HG02884 (cell line): ENCODE results near the gene MLYCD.
A peak's percentile ranks its signal among the peaks of the same experiment; 100 is the strongest.

Source experiments
- ATAC-seq: cut with Tn5 transposase; IDR thresholded peaks from one replicate; pipeline ENCODE4 v1.9.1; 2021; ENCODE audit warnings: mild to moderate bottlenecking, moderate library complexity; ENCODE audit not compliant: unreplicated experiment

The MLYCD gene

GRCh38 chr16:83898463-83899271 lies at the start of gene MLYCD:
TSS of gene MLYCD (plus strand) at chr16:83899115. CDS start at chr16:83899145, 30 bp downstream.
- ATAC-seq: peak; percentile 78

DNA sequence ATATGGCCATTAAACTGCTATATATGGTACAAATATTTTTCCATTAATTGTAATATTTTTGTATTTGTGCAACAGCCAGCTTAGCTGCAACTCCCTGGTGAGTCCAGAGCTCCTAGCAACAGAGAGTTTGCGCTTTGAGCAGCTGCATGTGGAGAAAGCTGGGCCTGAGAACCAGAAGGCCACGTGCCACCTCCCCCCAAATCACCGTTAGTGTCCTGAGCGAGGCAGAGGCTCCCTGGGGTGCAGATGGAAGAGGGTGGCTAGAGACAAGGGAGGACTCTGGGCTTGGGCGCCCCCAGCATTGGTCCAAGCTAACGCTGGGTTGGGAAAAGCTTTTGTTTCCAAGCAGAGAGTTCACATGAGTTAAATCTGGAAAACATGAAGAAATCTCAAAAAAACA lies 49.5 kb upstream of the MLYCD start:
- no peak for ATAC-seq

- ATAC-seq: no peak
Measured at GRCh38 chr16:83850947-83851346, 48.0 kb upstream of the MLYCD start.

- no peak for ATAC-seq
Measured at GRCh38 chr16:83851473-83851872, 47.4 kb upstream of the MLYCD start.

GRCh38 chr16:83852774-83853173 lies 46.1 kb upstream of the MLYCD start:
- ATAC-seq: no peak

DNA sequence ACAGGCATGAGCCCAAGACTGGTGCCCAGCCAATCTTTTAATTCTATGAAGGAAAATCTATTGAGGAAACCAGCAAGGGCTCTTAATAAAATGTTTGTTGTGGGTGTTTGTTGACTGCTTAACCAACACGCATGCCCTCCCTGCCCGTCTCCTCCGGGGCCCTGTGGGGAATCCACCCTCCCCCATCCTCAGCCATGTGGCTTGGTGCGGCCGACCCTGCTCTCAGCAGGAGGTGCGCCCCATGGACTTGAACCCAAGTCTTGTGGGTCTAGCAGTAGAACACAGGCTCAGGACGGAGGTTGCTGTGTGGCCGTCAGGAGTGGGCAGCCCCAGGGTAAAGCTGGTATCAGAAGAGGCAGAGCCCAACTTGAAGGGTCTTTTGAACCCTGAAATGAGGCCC lies 45.1 kb upstream of the MLYCD start:
- ATAC-seq: no peak

- ATAC-seq: no peak
Measured at GRCh38 chr16:83854420-83854819, 44.5 kb upstream of the MLYCD start.

DNA sequence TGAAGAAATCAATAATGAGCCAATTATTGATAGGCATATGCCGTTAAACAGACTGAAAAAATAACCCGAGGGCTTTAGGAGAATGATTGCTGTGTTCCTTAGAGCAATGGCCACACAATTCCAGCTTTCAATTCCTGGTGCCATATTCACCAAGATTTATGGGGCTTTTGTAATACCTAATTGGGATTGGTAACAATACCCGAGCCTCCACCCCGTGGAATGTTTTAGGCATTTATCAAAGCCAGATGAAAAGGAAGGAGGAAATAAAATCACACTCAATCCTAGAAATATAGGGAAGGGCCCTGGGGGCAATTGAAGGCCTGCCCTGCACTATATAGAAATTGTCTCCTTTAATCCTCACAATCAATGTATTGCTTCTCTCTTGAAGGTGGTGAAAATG lies 42.1 kb upstream of the MLYCD start:
- ATAC-seq: no peak

GRCh38 chr16:83859265-83859664 lies 39.6 kb upstream of the MLYCD start:
- no peak for ATAC-seq

GRCh38 chr16:83862661-83863060 lies 36.3 kb upstream of the MLYCD start:
- ATAC-seq: no peak

- ATAC-seq: no peak
Measured at GRCh38 chr16:83863682-83864081, 35.2 kb upstream of the MLYCD start.

GRCh38 chr16:83870830-83871229 lies 28.1 kb upstream of the MLYCD start:
- ATAC-seq: no peak

GRCh38 chr16:83878838-83879237 lies 20.1 kb upstream of the MLYCD start:
- ATAC-seq: no peak

GRCh38 chr16:83882163-83882885 lies 16.6 kb upstream of the MLYCD start:
- no peak for ATAC-seq

DNA sequence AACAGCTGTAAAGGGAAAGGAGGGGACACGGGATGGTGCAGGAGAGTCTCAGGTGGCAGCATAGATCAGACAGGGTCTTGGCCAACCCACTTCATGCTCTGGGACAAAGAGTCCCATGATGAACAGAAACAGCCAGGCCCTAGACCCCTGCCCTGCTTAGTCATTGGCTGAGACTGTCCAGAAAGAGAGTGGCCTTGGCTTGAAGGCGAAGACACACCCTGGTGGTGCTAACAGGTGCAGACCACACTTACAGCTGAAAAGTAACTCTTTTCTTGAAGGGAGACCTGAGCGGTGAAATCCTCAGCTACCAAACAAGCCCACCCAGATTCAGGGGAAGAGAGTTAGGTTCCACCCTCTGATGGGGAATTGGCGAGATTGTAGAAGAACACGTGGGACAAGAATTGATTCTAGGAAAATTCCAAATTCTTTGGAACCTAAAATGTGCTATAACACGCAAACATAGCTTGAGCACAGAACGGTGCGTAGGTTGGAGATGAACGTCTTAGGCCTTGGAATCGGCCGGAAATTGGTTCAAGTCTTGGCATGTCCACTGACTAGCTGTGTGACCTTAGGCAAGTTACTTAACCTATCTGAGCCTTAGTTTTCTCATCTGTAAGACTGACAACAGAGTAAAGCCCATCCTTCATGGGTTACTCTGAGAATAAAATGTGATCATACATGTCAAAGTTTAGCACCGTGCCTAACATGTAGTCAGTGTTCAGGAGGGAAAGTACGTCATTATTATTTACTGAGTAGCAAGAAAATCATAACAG lies 12.5 kb upstream of the MLYCD start:
- ATAC-seq: no peak

DNA sequence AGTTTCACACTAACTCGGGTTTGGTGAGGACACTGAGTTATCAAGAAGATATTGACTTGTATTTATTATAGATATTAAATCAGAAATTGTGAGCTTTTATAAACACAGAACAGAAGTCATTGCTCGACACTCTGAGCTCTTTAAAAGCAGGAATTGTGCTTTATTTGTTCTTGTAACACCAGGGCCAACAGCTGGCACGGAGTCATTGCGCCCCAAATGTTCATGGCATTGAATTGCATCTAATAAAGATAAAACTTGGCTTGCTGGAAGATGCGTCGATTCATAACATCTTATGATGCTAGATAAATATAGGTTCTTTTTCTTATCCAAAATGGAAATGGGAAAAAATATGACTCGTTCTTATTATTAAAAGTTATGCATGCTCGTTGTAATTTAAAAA lies 11.8 kb upstream of the MLYCD start:
- ATAC-seq: no peak

GRCh38 chr16:83887564-83887963 lies 11.4 kb upstream of the MLYCD start:
- no peak for ATAC-seq

DNA sequence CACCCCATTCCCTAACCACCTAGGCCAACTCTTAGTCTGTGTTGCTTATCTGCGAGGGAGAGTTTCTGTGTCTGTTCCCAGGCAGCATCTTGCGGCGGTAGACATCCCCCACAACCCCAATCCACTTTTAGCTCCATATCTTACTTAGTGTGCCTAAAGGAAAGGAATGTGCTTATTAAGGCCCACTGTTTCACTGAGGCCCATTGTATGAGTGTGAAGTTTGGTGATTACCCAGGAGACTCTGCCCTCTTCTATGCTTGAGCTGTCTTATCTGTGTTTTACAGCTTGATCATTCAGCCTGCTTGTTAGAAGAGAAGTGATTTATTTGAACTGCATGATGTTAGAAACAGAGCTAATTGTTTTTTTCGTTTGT lies 10.3 kb upstream of the MLYCD start:
- no peak for ATAC-seq

DNA sequence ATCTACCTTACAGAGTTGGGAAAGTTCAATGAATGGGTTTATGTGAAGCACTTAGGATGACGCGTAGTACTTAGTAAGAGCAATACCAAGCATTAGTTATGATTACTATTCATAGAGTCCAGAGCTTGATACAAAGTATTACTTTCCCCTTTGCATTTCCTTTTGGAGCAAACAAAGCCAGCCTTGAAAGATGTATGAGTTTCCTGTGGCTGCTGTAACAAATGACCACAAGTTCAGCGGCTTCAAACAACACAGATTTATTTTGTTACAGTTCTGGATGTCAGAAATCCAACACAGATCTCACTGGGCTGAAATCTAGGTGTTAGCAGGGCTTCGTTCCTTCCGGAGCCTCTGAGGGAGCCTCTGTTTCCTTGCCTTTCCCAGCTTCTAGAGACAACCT lies 8.6 kb upstream of the MLYCD start:
- ATAC-seq: no peak

GRCh38 chr16:83891742-83892141 lies 7.2 kb upstream of the MLYCD start:
- ATAC-seq: no peak

DNA sequence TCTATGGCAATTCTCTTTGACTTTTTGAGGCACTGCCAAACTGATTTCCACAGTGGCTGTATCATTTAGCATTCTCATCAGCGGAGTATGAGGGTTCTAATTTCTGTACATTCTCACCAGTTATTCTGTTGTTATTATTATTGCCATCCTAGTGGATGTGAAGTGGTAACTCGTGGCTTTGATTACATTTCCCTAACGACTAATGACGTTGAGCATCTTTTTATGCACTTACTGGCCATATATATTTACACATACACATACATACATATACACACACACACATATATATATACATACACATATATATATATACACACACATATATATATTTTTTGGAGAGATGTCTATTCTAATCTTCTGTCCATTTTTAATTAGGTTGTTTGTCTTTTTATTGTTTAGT lies 3.7 kb upstream of the MLYCD start:
- ATAC-seq: no peak

- no peak for ATAC-seq
Measured at GRCh38 chr16:83895942-83896341, 3.0 kb upstream of the MLYCD start.
